Measurements from ENCODE around the gene CAMK4. TPM values are rescaled to one million over a fixed set of nuclear protein-coding genes. Genes with fewer than 3 reads are reported as not detected.

The CAMK4 gene
- total RNA-seq, 4 donors from 2014 or later, result 0.16 to 5.0 (median 4.4) TPM

DNA sequence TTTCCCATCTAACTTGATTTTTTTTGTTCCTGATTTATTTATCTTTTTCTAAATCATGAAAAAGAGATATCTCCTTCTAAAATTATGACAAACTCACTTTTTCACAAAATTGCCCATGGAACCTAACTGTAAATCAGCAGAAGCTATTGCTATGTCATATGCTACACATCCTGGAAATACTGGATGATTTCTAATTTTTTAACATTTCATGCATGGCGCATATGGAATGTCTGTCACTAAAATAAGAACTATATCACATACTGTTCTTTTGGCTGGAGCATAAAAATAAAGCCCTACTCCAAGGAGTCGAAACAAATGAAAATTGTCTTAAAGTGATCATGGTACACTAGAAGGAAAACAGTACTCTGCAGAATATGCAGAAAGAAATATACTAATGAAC is 60.6 kb downstream of the CAMK4 start:
- no peak for ATAC-seq
- Histone ChIP-seq H3K4me3 (no peak overlapping the region), H3K4me1 (no peaks in the 10 kb centered on the region), H3K27me3 (no peaks in the 10 kb centered on the region), H3K36me3 (no peaks in the 10 kb centered on the region), H3K27ac (no peak overlapping the region), H3K9me3 (no peaks in the 10 kb centered on the region)
- WGBS, 2 donors (ENCODE audit: low coverage in 1 of 2), result 58 to 61% methylated on average over 2 of the region's 2 CpGs
- TF ChIP-seq POLR2AphosphoS5 (IDR thresholded peaks at IDR 0.05) (no peak), EP300 (IDR thresholded peaks at IDR 0.05) (no peak), CTCF (IDR thresholded peaks at IDR 0.05) (no peak), POLR2A (IDR thresholded peaks at IDR 0.05) (no peak)

DNA sequence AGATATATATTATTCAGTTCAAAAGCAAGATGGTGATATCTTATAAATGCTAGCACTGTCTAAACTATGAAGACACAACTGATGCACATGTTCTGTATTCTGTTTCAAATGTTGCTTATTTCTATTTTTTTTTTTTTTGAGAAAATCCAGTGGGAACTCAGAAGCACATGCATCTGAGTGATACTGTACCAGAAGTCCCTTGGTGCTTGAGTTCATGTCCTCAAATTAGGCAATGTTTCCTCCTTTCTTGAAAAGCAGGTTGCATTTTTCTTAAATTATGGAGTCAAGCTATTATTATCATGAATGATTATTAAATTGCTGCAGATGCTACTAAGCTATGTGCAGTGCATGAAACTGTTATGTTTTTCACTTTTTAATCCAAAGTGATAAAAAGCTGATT is 70.4 kb downstream of the CAMK4 start:
- Histone ChIP-seq H3K36me3 (no peaks in the 10 kb centered on the region), H3K27ac (no peak overlapping the region), H3K27me3 (no peaks in the 10 kb centered on the region), H3K4me3 (no peak overlapping the region), H3K9me3 (no peaks in the 10 kb centered on the region), H3K4me1 (no peaks in the 10 kb centered on the region)
- ATAC-seq, result no peak
- TF ChIP-seq POLR2AphosphoS5 (IDR thresholded peaks at IDR 0.05) (no peak), POLR2A (IDR thresholded peaks at IDR 0.05) (no peak), EP300 (IDR thresholded peaks at IDR 0.05) (no peak), CTCF (IDR thresholded peaks at IDR 0.05) (no peak)

- WGBS, 2 donors (ENCODE audit: low coverage in 1 of 2), result 91 to 95% methylated on average over 3 of the region's 3 CpGs
- no peak for TF ChIP-seq EP300 (IDR thresholded peaks at IDR 0.05)
- no peak for TF ChIP-seq CTCF (IDR thresholded peaks at IDR 0.05)
- TF ChIP-seq POLR2AphosphoS5 (IDR thresholded peaks at IDR 0.05), result no peak
- no peak for TF ChIP-seq POLR2A (IDR thresholded peaks at IDR 0.05)
- Histone ChIP-seq H3K27me3 (no peaks in the 10 kb centered on the region), H3K27ac (no peak overlapping the region), H3K4me1 (no peaks in the 10 kb centered on the region), H3K9me3 (no peaks in the 10 kb centered on the region), H3K4me3 (no peak overlapping the region), H3K36me3 (no peaks in the 10 kb centered on the region)
- ATAC-seq, result no peak
Measured at GRCh38 chr5:111295649-111296048, 71.5 kb downstream of the CAMK4 start.

DNA sequence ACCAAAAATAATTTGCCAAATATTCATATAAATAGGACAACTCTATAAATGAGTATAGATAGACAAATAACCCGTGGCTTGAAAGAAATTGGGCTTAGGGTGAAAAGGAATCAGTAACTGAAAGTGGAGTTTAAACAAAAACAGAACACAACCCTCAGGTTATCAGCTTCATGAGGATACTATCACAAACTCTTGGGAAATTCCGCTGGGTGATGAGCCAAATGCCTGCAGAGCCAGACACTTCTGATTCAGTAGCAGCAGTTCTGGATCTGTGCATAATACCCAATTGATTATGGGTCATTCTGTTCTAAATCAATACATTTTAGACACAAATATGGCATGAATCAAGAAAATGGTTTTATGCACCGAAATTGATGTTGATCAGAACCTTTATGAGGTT is 72.4 kb downstream of the CAMK4 start:
- H3K4me1 ChIP-seq, result no peaks in the 10 kb centered on the region
- TF ChIP-seq CTCF (IDR thresholded peaks at IDR 0.05), result no peak
- TF ChIP-seq EP300 (IDR thresholded peaks at IDR 0.05), result no peak
- no peak for TF ChIP-seq POLR2AphosphoS5 (IDR thresholded peaks at IDR 0.05)
- TF ChIP-seq POLR2A (IDR thresholded peaks at IDR 0.05), result no peak
- no peak for ATAC-seq
- H3K9me3 ChIP-seq, result no peaks in the 10 kb centered on the region
- H3K27me3 ChIP-seq, result no peaks in the 10 kb centered on the region
- H3K36me3 ChIP-seq, result no peaks in the 10 kb centered on the region
- WGBS, 2 donors (ENCODE audit: low coverage in 1 of 2), result 87 to 95% methylated on average over 3 of the region's 3 CpGs
- H3K27ac ChIP-seq, result no peak overlapping the region
- no peak overlapping the region for H3K4me3 ChIP-seq

- no peak overlapping the region for H3K4me3 ChIP-seq
- H3K27me3 ChIP-seq, result no peaks in the 10 kb centered on the region
- no peaks in the 10 kb centered on the region for H3K4me1 ChIP-seq
- no peaks in the 10 kb centered on the region for H3K9me3 ChIP-seq
- H3K36me3 ChIP-seq, result no peaks in the 10 kb centered on the region
- H3K27ac ChIP-seq, result no peak overlapping the region
- no peak for ATAC-seq
- TF ChIP-seq POLR2A (IDR thresholded peaks at IDR 0.05) (no peak), EP300 (IDR thresholded peaks at IDR 0.05) (no peak), CTCF (IDR thresholded peaks at IDR 0.05) (no peak), POLR2AphosphoS5 (IDR thresholded peaks at IDR 0.05) (no peak)
- 82 to 85% methylated on average over 4 of the region's 7 CpGs for WGBS, 2 donors (ENCODE audit: low coverage in 1 of 2)
Measured at GRCh38 chr5:111299067-111299481, 74.9 kb downstream of the CAMK4 start.

All from gastroesophageal sphincter (tissue), 4 donors.